ENCODE measurements around the gene NUMB.

NUMB gene

DNA sequence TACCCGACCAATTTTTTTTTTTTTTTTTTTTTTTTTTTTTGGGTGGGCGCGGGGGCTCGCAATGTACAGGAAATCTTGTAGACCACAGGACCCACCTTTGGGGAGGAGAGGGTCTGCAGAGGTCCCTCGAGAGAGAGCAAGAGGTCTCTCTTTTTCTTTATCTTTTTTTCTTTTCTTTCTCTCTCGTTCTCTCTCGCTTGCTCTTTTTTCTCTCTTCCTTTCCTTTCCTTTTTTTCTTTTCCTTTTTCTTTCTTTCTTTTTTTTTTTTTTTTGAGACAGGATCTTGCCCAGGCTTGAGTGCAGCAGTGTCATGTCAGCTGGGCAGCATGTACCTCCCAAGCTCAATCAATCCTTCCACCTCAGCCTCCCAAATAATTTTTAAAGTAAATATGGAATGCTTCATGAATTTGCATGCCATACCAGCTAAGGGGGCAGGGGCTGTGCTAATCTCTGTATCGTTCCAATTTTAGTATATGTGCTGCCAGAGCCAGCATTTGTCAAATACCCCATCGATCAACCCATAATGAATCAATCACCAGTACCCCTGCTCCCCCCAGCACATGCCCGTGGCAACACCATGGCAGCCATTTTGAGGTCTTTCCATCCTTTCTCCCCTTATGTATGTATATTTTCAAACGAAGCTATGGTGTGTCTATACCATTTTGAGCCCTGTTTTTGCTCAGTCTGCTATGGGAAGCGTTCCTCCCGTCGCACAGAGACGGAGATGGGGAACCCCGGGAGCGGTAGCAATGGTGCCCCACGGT lies 211.8 kb downstream of the NUMB start:
- Histone ChIP-seq H3K27ac (no peak overlapping the region), H3K36me3 (no peaks in the 10 kb centered on the region), H4K20me1 (peaks cover 42% of the 10 kb centered on the region), H3K9ac (no peak overlapping the region), H3K4me1 (peaks cover 100% of the 10 kb centered on the region), H3K9me3 (no peaks in the 10 kb centered on the region), H3K4me3 (peak overlapping the region; percentile 54), H3K4me2 (peak overlapping the region; percentile 84), H3K27me3 (peaks cover 52% of the 10 kb centered on the region)
- TF ChIP-seq Cebpa-rat (IDR thresholded peaks at IDR 0.05): no peak

DNA sequence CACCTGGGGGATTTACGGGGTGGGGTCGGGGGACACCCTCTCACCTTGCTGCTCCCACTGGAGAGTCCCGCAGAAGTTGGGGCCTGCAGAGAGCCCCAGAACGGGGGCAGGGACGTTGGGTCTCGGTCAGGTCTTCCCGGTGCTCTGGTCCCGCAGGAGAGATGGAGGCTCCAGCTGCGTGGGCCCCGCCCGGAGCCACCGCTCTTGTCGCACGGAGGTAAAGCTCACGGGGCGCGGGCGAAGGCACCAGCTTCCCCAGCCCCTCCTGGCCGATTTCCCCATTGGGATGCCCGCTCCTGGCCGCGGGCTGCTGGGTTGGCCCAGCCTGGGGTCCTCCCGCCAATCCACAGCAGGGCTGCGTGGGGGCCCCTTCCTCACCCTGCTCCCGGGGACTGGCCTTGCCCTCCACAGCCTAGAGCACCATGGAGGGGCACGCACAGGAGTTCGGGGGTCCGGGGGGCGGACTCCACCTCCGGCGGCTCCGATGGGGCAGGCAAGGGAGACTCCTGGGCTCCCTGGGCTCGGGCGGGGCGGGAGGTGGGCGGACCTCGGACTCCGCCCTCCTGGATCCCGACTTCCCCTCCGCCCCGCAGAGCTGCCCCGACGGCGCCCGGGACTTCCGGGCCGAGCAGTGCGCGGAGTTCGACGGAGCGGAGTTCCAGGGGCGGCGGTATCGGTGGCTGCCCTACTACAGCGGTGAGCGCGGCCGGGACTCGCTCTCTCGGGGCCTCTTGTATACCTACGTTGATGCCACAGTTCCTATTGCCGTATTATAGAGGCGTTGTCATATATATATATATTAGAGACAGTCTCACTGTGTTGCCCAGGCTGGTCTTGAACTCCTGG lies 212.6 kb downstream of the NUMB start:
- Histone ChIP-seq H3K36me3 (no peaks in the 10 kb centered on the region), H3K4me2 (peak overlapping the region; percentile 84), H3K27ac (no peak overlapping the region), H3K27me3 (peaks cover 61% of the 10 kb centered on the region), H3K4me1 (peaks cover 100% of the 10 kb centered on the region), H3K9me3 (no peaks in the 10 kb centered on the region), H3K9ac (no peak overlapping the region), H4K20me1 (peaks cover 45% of the 10 kb centered on the region), H3K4me3 (peak overlapping the region; percentile 54)
- TF ChIP-seq Cebpa-rat (IDR thresholded peaks at IDR 0.05): no peak

DNA sequence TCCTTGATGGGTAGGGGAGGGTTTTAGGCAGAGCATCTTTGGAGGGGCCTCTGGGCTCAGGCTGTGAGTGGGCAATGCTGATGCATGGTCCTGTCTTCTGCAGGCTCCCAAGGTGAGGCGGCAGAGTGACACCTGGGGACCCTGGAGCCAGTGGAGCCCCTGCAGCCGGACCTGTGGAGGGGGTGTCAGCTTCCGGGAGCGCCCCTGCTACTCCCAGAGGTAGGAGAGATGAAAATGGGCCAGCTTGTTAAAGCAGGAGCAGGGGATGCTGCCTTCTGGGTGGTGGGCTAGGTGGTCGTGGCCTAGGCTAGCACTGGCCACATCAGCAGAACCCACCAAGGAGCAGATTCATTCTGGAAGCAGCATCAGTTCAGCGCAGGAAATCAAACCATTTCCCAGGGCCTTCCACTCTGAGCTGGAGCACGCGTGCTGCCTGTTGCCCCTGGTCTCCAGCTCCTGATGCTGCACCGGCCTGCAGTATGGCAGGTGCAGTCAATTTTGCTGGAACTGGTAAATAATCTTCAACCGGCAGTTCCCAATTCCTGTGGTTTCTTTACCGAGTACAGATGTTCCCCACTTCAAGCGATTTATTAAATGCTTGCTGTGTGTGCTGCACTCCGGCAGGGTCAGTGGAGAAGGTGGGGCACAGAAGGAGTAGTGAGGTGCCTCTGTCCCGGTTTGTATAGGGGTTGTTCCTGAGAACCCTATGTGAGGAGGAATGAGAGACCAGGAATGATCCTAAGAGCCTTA lies 213.6 kb downstream of the NUMB start:
- Histone ChIP-seq H4K20me1 (peaks cover 47% of the 10 kb centered on the region), H3K27me3 (peaks cover 71% of the 10 kb centered on the region), H3K27ac (no peak overlapping the region), H3K4me1 (peaks cover 100% of the 10 kb centered on the region), H3K36me3 (no peaks in the 10 kb centered on the region), H3K4me3 (no peak overlapping the region), H3K9me3 (no peaks in the 10 kb centered on the region), H3K4me2 (peak overlapping the region; percentile 84), H3K9ac (no peak overlapping the region)
- no peak for TF ChIP-seq Cebpa-rat (IDR thresholded peaks at IDR 0.05)

GRCh38 chr14:73243748-73244147 lies 214.6 kb downstream of the NUMB start:
- Histone ChIP-seq H3K4me2 (peak overlapping the region; percentile 84), H3K36me3 (no peaks in the 10 kb centered on the region), H3K27me3 (peaks cover 81% of the 10 kb centered on the region), H4K20me1 (peaks cover 51% of the 10 kb centered on the region), H3K9ac (no peak overlapping the region), H3K4me1 (peaks cover 95% of the 10 kb centered on the region), H3K9me3 (no peaks in the 10 kb centered on the region), H3K4me3 (no peak overlapping the region), H3K27ac (no peak overlapping the region)
- no peak for TF ChIP-seq Cebpa-rat (IDR thresholded peaks at IDR 0.05)

DNA sequence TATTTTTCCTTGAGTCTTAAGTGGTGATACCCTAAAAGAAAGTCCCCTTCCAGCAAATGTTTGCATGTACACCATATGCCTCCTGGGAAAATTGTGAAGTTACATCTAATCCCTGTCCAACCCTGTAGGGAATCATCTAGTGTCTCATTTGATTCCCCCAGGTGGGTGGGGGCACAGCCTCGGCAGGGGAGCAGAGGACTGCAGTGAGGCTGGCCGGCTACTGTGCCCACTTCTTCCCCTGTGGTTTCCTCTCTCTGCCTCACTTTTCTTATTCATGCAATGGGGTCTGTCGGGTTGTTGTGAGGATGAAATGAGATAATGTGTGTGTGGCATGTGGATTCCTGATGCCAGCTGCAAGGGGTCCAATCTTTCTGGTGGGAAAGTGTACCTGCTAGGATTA lies 215.0 kb downstream of the NUMB start:
- H3K9ac ChIP-seq: no peak overlapping the region
- no peak for TF ChIP-seq Cebpa-rat (IDR thresholded peaks at IDR 0.05)
- no peak overlapping the region for H3K27ac ChIP-seq
- no peak overlapping the region for H3K4me3 ChIP-seq
- H3K36me3 ChIP-seq: no peaks in the 10 kb centered on the region
- no peaks in the 10 kb centered on the region for H3K9me3 ChIP-seq
- peak overlapping the region; percentile 84 for H3K4me2 ChIP-seq
- peaks cover 55% of the 10 kb centered on the region for H4K20me1 ChIP-seq
- peaks cover 93% of the 10 kb centered on the region for H3K4me1 ChIP-seq
- H3K27me3 ChIP-seq: peaks cover 85% of the 10 kb centered on the region

GRCh38 chr14:73242357-73242901 lies 215.9 kb downstream of the NUMB start:
- Histone ChIP-seq H3K4me2 (peak overlapping the region; percentile 84), H3K27ac (no peak overlapping the region), H3K36me3 (no peaks in the 10 kb centered on the region), H3K4me3 (no peak overlapping the region), H3K9ac (no peak overlapping the region), H3K9me3 (no peaks in the 10 kb centered on the region), H4K20me1 (peaks cover 64% of the 10 kb centered on the region), H3K4me1 (peaks cover 93% of the 10 kb centered on the region), H3K27me3 (peaks cover 93% of the 10 kb centered on the region)
- no peak for TF ChIP-seq Cebpa-rat (IDR thresholded peaks at IDR 0.05)

DNA sequence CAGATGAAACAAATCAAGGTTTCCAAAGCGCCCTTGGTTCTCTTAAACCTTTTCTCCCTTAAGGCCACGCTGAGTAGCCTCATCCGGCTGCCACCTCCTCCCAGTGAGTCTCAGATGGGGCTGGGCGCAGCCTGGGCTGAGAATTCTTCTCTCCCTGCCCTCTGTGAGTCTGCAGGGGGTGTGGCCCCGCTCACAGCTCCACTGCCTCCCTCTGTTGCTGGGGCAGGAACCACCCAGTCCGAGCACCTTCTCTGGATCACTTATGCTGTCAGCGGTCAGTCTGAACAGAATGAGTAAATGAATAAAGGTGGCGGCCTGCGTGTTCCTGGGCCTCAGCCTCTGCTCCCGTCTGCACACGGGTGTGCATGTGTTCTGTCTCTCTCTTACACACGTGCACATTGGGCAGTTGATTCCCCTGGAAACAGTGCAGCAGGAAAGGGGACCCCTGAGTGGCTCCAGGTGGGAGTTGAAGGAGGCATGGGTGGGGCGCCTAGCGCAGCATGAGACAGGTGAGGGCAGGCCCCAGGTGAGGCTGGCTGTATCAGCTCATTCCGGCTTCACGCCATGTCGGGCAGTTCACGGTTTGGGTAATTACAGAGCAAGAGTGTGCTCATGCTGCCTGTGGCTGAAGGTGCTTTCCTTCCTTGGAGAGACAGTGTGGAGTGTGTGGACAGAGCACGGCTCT lies 216.7 kb downstream of the NUMB start:
- Histone ChIP-seq H4K20me1 (peaks cover 64% of the 10 kb centered on the region), H3K9me3 (no peaks in the 10 kb centered on the region), H3K27me3 (peaks cover 93% of the 10 kb centered on the region), H3K4me1 (peaks cover 92% of the 10 kb centered on the region), H3K4me3 (peak overlapping the region; percentile 1; the same call in 1 of the 2 replicates), H3K9ac (no peak overlapping the region), H3K27ac (no peak overlapping the region), H3K36me3 (no peaks in the 10 kb centered on the region), H3K4me2 (peak overlapping the region; percentile 84)
- no peak for TF ChIP-seq Cebpa-rat (IDR thresholded peaks at IDR 0.05)

- peaks cover 93% of the 10 kb centered on the region for H3K27me3 ChIP-seq
- peak overlapping the region; percentile 84 for H3K4me2 ChIP-seq
- H3K9me3 ChIP-seq: no peaks in the 10 kb centered on the region
- H3K4me1 ChIP-seq: peaks cover 89% of the 10 kb centered on the region
- H3K9ac ChIP-seq: no peak overlapping the region
- H3K27ac ChIP-seq: no peak overlapping the region
- no peaks in the 10 kb centered on the region for H3K36me3 ChIP-seq
- peaks cover 70% of the 10 kb centered on the region for H4K20me1 ChIP-seq
- peak overlapping the region; percentile 1; the same call in 1 of the 2 replicates for H3K4me3 ChIP-seq
- no peak for TF ChIP-seq Cebpa-rat (IDR thresholded peaks at IDR 0.05)
Measured at GRCh38 chr14:73240816-73241480, 217.4 kb downstream of the NUMB start.

Data from BLaER1 (cell line).